Mesenchymal stem cell (in vitro differentiated cells and primary cell): ENCODE measurements around the gene INTS15. TPM values are rescaled to one million over a fixed set of nuclear protein-coding genes. Genes with fewer than 3 reads are reported as not detected.
A peak's percentile ranks its signal among the peaks of the same experiment; 100 is the strongest.

ENCODE experiments used
- DNase-seq: peaks from one replicate; pipeline ENCODE4 v3.0.0-alpha.2; 2013
- H2AFZ ChIP-seq: one replicate; pipeline ENCODE4 v1.6.1; 2013; ENCODE audit warnings: low read depth, mild to moderate bottlenecking, control low read depth, inconsistent platforms, low read length, moderate library complexity
- H2AK5ac ChIP-seq: 2 replicates; pipeline ENCODE4 v1.6.1; 2013; ENCODE audit warnings: low read length, moderate library complexity, mild to moderate bottlenecking, inconsistent platforms; ENCODE audit not compliant: severe bottlenecking
- H2BK120ac ChIP-seq: one replicate; pipeline ENCODE4 v1.6.1; 2013; ENCODE audit warnings: low read depth, mild to moderate bottlenecking, inconsistent platforms, low read length, moderate library complexity
- H2BK12ac ChIP-seq, 2 experiments: one replicate each; pipeline ENCODE4 v1.6.1; 2013; ENCODE audit warnings: inconsistent platforms in 2 of 2, low read length in 2 of 2, mild to moderate bottlenecking in 2 of 2, moderate library complexity in 2 of 2, control low read depth in 1 of 2
- H2BK15ac ChIP-seq: one replicate; pipeline ENCODE4 v1.6.1; 2013; ENCODE audit warnings: mild to moderate bottlenecking, low read depth, inconsistent platforms; ENCODE audit not compliant: poor library complexity, severe bottlenecking
- H2BK5ac ChIP-seq: 2 replicates; pipeline ENCODE4 v1.6.1; 2013; ENCODE audit warnings: low read depth, mild to moderate bottlenecking, low read length, control low read depth, inconsistent platforms; ENCODE audit not compliant: poor library complexity, severe bottlenecking
- H3K14ac ChIP-seq, 2 experiments: one replicate each; pipeline ENCODE4 v1.6.1; 2013; ENCODE audit warnings: inconsistent platforms in 2 of 2, low read length in 2 of 2, control low read depth in 1 of 2, mild to moderate bottlenecking in 1 of 2, moderate library complexity in 1 of 2
- H3K18ac ChIP-seq, 2 experiments: one replicate each; pipeline ENCODE4 v1.6.1; 2013; ENCODE audit warnings: inconsistent platforms in 2 of 2, low read length in 2 of 2, control low read depth in 1 of 2, low read depth in 1 of 2, mild to moderate bottlenecking in 1 of 2
- H3K23ac ChIP-seq, 2 experiments: one replicate each; pipeline ENCODE4 v1.6.1; 2013; ENCODE audit warnings: inconsistent platforms in 2 of 2, low read length in 2 of 2, mild to moderate bottlenecking in 2 of 2, moderate library complexity in 2 of 2, control low read depth in 1 of 2
- H3K27ac ChIP-seq: 2 replicates; pipeline ENCODE4 v1.5.1; 2013; ENCODE audit warnings: mild to moderate bottlenecking, moderate library complexity, low read length, control low read depth, inconsistent platforms; ENCODE audit not compliant: poor library complexity, severe bottlenecking
- H3K27me3 ChIP-seq, 2 experiments: 2 replicates each; pipeline versions ENCODE4 v1.6.1 to v1.7.0; 2013; ENCODE audit warnings: low read length in 2 of 2, mild to moderate bottlenecking in 2 of 2, moderate library complexity in 2 of 2, control low read depth in 1 of 2, inconsistent platforms in 1 of 2; ENCODE audit not compliant: control insufficient read depth in 1 of 2, insufficient read depth in 1 of 2
- H3K36me3 ChIP-seq, 2 experiments: 2 replicates each; pipeline versions ENCODE4 v1.6.1 to v1.7.0; 2013; ENCODE audit warnings: low read length in 2 of 2, control low read depth in 1 of 2, inconsistent platforms in 1 of 2, low read depth in 1 of 2, mild to moderate bottlenecking in 1 of 2; ENCODE audit not compliant: insufficient read depth in 2 of 2, control insufficient read depth in 1 of 2
- H3K4ac ChIP-seq, 2 experiments: one replicate each; pipeline ENCODE4 v1.6.1; 2013; ENCODE audit warnings: inconsistent platforms in 2 of 2, low read length in 2 of 2, mild to moderate bottlenecking in 2 of 2, moderate library complexity in 2 of 2, control low read depth in 1 of 2, low read depth in 1 of 2
- H3K4me1 ChIP-seq: 2 replicates; pipeline ENCODE4 v1.6.1; 2013; ENCODE audit warnings: low read depth, low read length, control low read depth; ENCODE audit not compliant: control insufficient read depth, insufficient read depth
- H3K4me2 ChIP-seq: 2 replicates; pipeline ENCODE4 v1.6.1; 2013; ENCODE audit warnings: low read length, mild to moderate bottlenecking, inconsistent platforms; ENCODE audit not compliant: poor library complexity, severe bottlenecking
- H3K4me3 ChIP-seq, 2 experiments: 2 replicates each; pipeline versions ENCODE4 v1.5.1 to v1.7.0; 2013; ENCODE audit warnings: low read length in 2 of 2, mild to moderate bottlenecking in 2 of 2, control low read depth in 1 of 2, low read depth in 1 of 2; ENCODE audit not compliant: insufficient read depth in 1 of 2
- H3K79me1 ChIP-seq: replicated peaks from 2 replicates; pipeline ENCODE4 v1.6.1; 2013; ENCODE audit warnings: mild to moderate bottlenecking, control low read depth, low read length, inconsistent platforms; ENCODE audit not compliant: poor library complexity, severe bottlenecking
- H3K9ac ChIP-seq: 2 replicates; pipeline ENCODE4 v1.7.0; 2013; ENCODE audit warnings: mild to moderate bottlenecking, low read length, moderate library complexity
- H3K9me3 ChIP-seq: 2 replicates; pipeline ENCODE4 v1.7.0; 2013; ENCODE audit warnings: mild to moderate bottlenecking, low read length; ENCODE audit not compliant: control insufficient read depth
- H4K8ac ChIP-seq: one replicate; pipeline ENCODE4 v1.6.1; 2013; ENCODE audit warnings: inconsistent platforms, mild to moderate bottlenecking, low read length, moderate library complexity
- H4K91ac ChIP-seq: one replicate; pipeline ENCODE4 v1.6.1; 2013; ENCODE audit warnings: mild to moderate bottlenecking, low read length, inconsistent platforms
- WGBS: methylation state at CpG from one replicate; pipeline ENCODE4 v1.1.7; 2013; ENCODE audit warnings: mixed read lengths; 5-methylcytosine and 5-hydroxymethylcytosine counted together
- polyA plus RNA-seq, 2 experiments: library from polyadenylated mRNA; stranded (reverse); fragments of 200-250 nt; gene quantifications; one replicate each; pipeline ENCODE4 v1.2.3, GENCODE V29; 2013

INTS15 gene
- 15.4 TPM for polyA plus RNA-seq (2013, experiment 1 of 2)
- 15.4 TPM for polyA plus RNA-seq (2013, experiment 2 of 2)

DNA sequence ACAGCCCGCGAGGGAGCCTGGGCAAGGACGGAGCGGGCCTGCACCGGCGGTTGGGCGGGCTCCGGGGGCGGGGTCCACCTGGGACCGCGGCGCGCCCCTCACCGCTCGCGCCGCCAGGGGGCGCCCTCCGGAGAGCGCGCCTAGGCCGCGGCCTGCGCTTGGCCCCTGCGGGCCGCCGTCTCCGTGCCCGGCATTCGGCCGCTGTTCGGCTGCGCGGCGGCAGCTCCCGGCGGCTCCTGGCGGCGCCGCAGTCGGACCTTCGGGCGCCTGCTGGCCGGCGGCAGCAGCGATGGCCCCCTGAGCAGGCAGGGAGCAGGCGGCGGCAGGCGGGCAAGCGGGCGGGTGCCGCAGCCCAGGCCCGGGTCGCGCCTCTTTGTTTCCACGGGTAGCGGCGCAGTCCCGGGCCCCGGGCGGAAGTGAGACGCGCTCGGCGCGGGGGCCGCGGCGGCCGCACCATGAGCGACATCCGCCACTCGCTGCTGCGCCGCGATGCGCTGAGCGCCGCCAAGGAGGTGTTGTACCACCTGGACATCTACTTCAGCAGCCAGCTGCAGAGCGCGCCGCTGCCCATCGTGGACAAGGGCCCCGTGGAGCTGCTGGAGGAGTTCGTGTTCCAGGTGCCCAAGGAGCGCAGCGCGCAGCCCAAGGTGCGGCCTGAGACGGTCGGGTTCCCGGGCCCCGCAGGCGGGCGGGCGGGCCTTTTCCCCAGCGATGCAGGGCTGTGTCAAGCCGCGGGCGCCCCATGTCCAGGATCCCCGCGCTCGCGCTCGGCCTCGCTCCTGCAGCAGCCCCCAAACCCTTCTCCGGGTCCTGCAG lies at the start of gene INTS15:
Gene INTS15, plus strand, starts transcription at position 193 of the 816 bp plus-strand sequence. Its CDS starts 263 bp downstream, at position 456.
- peak within 1 kb of the TSS; percentile 23 for H2BK15ac ChIP-seq
- H2BK120ac ChIP-seq = peak within 1 kb of the TSS; percentile 95
- WGBS = under 1% methylated on average over 96 of the region's 107 CpGs
- peak within 1 kb of the TSS; percentile 68 to 99 for H3K14ac ChIP-seq
- H3K23ac ChIP-seq = peak within 1 kb of the TSS in 1 of 2 experiments; percentile 70
- peak within 1 kb of the TSS; percentile 98 for H3K4me2 ChIP-seq
- H2BK5ac ChIP-seq = peak within 1 kb of the TSS; percentile 50
- peak within 1 kb of the TSS; percentile 87 to 95 for H3K4ac ChIP-seq
- H3K4me1 ChIP-seq = peaks cover 8% of the 10 kb centered on the region
- peak within 1 kb of the TSS; percentile 90 for H3K9ac ChIP-seq
- DNase-seq = peak; percentile 77
- peak within 1 kb of the TSS; percentile 94 to 96 for H3K4me3 ChIP-seq
- H2BK12ac ChIP-seq = no peak within 1 kb of the TSS
- H4K8ac ChIP-seq = peak within 1 kb of the TSS; percentile 92
- peaks cover 19% of the 10 kb centered on the region for H3K79me1 ChIP-seq
- peak within 1 kb of the TSS; percentile 92 for H4K91ac ChIP-seq
- H3K9me3 ChIP-seq = no peaks in the 10 kb centered on the region
- H3K36me3 ChIP-seq = peaks cover 52% of the 10 kb centered on the region in 2 experiments
- peak within 1 kb of the TSS; percentile 75 for H2AFZ ChIP-seq
- H3K27me3 ChIP-seq = no peaks in the 10 kb centered on the region
- no peak within 1 kb of the TSS for H2AK5ac ChIP-seq
- H3K27ac ChIP-seq = peak within 1 kb of the TSS; percentile 66
- peak within 1 kb of the TSS; percentile 82 to 98 for H3K18ac ChIP-seq

DNA sequence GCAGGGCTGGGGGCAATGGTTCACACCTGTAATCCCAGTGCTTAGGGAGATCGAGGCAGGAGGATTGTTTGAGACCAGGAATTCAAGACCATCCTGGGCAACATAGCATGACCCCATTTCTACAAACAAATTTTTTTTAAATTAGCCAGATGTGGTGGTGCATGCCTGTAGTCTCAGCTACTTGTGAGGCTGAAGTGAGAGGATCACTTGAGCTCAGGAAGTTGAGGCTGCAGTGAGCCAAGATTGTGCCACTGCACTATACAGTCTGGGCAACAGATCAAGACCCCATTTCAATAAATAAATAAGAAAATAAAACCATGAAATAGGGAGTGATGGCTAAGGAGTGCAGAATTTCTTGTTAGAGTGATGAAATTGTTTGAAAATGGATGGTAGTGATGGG lies 47.5 kb upstream of the INTS15 start:
- no peak for DNase-seq
- Histone ChIP-seq H3K27ac (no peak overlapping the region), H2BK5ac (no peak overlapping the region)

DNA sequence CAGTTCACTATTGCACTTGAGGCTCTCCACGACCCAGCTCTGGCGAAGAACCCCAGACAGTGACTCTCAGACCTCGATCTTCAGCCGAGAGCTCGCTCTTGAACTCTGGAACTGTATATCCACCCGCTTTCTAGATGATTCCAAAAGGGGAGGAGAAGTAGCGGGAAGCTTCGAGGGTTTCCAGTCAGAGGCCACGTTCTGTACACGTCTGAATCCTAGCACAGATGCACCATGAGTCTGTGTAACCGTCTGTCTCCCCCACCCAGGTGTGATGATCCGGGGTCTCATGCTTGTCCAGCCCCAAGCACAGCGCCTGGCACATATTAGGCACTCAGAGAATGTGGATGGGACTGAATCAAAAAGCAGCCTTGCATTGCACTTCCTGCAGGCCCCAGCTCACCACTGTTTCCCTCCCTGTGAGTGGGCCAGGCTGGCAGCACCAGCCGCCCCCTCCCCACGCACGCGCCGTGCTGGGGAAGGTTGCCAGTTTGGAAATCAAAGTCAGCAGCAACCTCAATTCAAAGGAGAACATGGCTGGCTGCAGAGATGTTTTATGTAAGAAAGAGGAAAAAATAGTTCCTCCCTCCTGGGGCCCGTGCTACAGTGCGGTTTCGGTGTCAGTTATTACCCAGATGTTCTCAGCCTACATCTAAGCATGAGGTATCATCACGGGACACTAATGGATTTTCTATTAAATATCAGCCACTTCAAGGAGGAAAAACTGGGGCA lies 44.3 kb upstream of the INTS15 start:
- WGBS = 88% methylated on average over 22 of the region's 22 CpGs

More for the DNA sequence above, 47.5 kb upstream of the INTS15 start:
- Histone ChIP-seq H2BK120ac (no peak overlapping the region), H3K4me2 (no peak overlapping the region), H2BK15ac (no peak overlapping the region), H3K14ac (no peak overlapping the region), H3K79me1 (no peaks in the 10 kb centered on the region), H3K36me3 (no peaks in the 10 kb centered on the region), H4K8ac (no peak overlapping the region), H2AFZ (no peak overlapping the region), H3K27me3 (peaks cover 27 to 43% of the 10 kb centered on the region in 2 experiments), H3K9ac (no peak overlapping the region), H3K23ac (no peak overlapping the region), H2BK12ac (no peak overlapping the region), H3K18ac (no peak overlapping the region), H4K91ac (no peak overlapping the region), H3K4me1 (no peaks in the 10 kb centered on the region), H3K9me3 (no peaks in the 10 kb centered on the region), H3K4ac (no peak overlapping the region), H3K4me3 (no peak overlapping the region), H2AK5ac (no peak overlapping the region)
- WGBS = no CpG with 5 or more reads among the region's 1 CpG

More for the DNA sequence above, 44.3 kb upstream of the INTS15 start:
- Histone ChIP-seq H3K4me2 (no peak overlapping the region), H3K36me3 (no peaks in the 10 kb centered on the region), H3K9ac (no peak overlapping the region), H3K27me3 (peaks cover 6 to 30% of the 10 kb centered on the region in 2 experiments), H3K27ac (no peak overlapping the region), H3K9me3 (no peaks in the 10 kb centered on the region), H3K14ac (no peak overlapping the region), H3K18ac (no peak overlapping the region), H4K91ac (no peak overlapping the region), H3K4me3 (no peak overlapping the region), H2AFZ (no peak overlapping the region), H3K79me1 (no peaks in the 10 kb centered on the region), H2AK5ac (no peak overlapping the region), H2BK12ac (no peak overlapping the region), H2BK5ac (no peak overlapping the region), H4K8ac (no peak overlapping the region), H3K23ac (no peak overlapping the region), H2BK120ac (no peak overlapping the region), H3K4ac (no peak overlapping the region), H2BK15ac (no peak overlapping the region), H3K4me1 (no peaks in the 10 kb centered on the region)
- DNase-seq = no peak
